Measurements from ENCODE around the gene GRIK3. TPM values are rescaled to one million over a fixed set of nuclear protein-coding genes. Genes with fewer than 3 reads are reported as not detected.
A peak's percentile ranks its signal among the peaks of the same experiment; 100 is the strongest.

The GRIK3 gene
- total RNA-seq, 1 experiment from 2014 or later = 5.5 TPM

DNA sequence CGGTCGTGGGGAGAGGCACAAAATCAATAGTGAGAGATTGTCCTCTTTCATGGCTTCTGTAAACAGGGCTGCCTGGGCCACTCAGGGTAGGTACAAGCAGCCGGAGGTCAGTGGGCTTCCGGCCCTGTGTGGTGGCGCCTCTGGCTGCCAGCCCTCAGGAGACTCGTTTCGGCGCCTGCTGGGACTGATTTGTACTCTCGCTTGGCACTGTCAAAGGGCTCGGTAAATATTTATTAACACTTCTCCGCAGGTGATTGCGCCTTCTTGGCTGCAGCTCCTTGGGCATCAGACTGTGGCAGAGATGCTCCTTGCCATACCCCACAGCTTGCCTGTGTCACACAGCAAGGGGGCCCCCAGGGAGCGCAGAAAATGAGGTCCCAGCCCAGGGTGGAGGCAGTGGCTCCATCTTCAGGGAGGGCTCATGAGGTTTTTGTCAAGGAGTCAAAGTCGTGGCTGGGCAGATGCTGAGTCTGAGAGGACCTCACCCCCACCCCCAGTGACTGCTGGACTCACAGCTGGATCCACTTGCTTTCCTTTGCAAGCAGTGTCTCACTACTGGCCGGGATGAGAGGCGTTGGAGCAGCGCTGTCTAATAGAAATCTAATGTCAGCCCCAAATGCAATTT lies 262.5 kb downstream of the GRIK3 start:
- peak; percentile 35 for DNase-seq (ENCODE audit: low spot score)
- H3K36me3 Mint-ChIP-seq = no peaks in the 10 kb centered on the region
- peaks cover 31% of the 10 kb centered on the region for H3K27me3 Mint-ChIP-seq (ENCODE audit: low read depth)
- peak overlapping the region; percentile 46; the same call in 1 of the 2 replicates for H3K27ac Mint-ChIP-seq
- H3K9me3 Mint-ChIP-seq = no peaks in the 10 kb centered on the region
- H3K4me3 Mint-ChIP-seq = peak overlapping the region; percentile 62
- ChIA-PET CTCF (interaction anchor here (0.7 to 1.3 kb wide), 3 partner anchors 52 to 256 kb away, joined by 3 to 5 read pairs (median 4); no protein-coding TSS in a partner anchor), POLR2A (no interaction called here)
- TF ChIP-seq NFATC4 (CRISPR knock-in tag; IDR thresholded peaks at IDR 0.05) (no peak), ZNF423 (CRISPR knock-in tag; IDR thresholded peaks at IDR 0.05) (peak; percentile 31; the same call in 1 of the 2 replicates)
- peaks cover 62% of the 10 kb centered on the region for H3K4me1 Mint-ChIP-seq
- peak; percentile 59 for ATAC-seq

DNA sequence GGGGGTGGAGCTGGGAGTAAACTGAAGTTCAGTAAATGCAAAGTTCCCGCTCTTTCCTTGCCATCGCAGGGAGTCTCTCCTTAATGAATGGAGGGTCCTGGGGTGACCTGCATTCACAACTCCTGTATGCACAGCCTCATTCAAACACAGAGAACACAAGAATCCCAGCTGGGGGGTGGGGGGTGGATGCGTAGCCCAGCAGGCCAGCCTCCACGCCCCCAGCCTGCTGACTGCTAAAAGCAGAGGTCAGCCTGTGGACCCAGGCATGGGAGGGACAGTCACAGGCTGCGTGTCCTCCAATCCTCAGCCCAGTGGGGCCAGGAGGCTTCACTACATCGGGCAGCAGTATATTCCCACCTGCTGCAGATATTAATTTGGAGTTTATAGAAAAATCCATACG lies 263.1 kb downstream of the GRIK3 start:
- Mint-ChIP-seq H3K27ac (peak overlapping the region; percentile 40), H3K4me1 (peaks cover 60% of the 10 kb centered on the region), H3K9me3 (no peaks in the 10 kb centered on the region), H3K4me3 (peak overlapping the region; percentile 62), H3K27me3 (ENCODE audit: low read depth) (peaks cover 31% of the 10 kb centered on the region), H3K36me3 (no peaks in the 10 kb centered on the region)
- ChIA-PET CTCF (interaction anchor here (0.6 to 1.2 kb wide), 3 partner anchors 80 to 255 kb away, joined by 3 to 4 read pairs (median 4); no protein-coding TSS in a partner anchor), POLR2A (interaction anchor here (0.6 kb wide), 1 partner anchor 32 kb away, joined by 3 read pairs; no protein-coding TSS in a partner anchor)
- no peak for TF ChIP-seq NR1H2 (CRISPR knock-in tag; IDR thresholded peaks at IDR 0.05)
- TF ChIP-seq, protein P1, sequence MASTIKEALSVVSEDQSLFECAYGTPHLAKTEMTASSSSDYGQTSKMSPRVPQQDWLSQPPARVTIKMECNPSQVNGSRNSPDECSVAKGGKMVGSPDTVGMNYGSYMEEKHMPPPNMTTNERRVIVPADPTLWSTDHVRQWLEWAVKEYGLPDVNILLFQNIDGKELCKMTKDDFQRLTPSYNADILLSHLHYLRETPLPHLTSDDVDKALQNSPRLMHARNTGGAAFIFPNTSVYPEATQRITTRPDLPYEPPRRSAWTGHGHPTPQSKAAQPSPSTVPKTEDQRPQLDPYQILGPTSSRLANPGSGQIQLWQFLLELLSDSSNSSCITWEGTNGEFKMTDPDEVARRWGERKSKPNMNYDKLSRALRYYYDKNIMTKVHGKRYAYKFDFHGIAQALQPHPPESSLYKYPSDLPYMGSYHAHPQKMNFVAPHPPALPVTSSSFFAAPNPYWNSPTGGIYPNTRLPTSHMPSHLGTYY (CRISPR knock-in tag; IDR thresholded peaks at IDR 0.05) = no peak
- TF ChIP-seq ZNF423 (CRISPR knock-in tag; IDR thresholded peaks at IDR 0.05) = peak; percentile 96
- 0 out of 2 replicates have a peak, but pooled peaks have one; percentile 39 for TF ChIP-seq ETV6 (CRISPR knock-in tag; IDR thresholded peaks at IDR 0.05)
- TF ChIP-seq MXD4 (CRISPR knock-in tag; IDR thresholded peaks at IDR 0.05; ENCODE audit: borderline replicate concordance) = no peak
- TF ChIP-seq CREB1 (CRISPR knock-in tag; IDR thresholded peaks at IDR 0.05) = no peak
- TF ChIP-seq, protein P2, sequence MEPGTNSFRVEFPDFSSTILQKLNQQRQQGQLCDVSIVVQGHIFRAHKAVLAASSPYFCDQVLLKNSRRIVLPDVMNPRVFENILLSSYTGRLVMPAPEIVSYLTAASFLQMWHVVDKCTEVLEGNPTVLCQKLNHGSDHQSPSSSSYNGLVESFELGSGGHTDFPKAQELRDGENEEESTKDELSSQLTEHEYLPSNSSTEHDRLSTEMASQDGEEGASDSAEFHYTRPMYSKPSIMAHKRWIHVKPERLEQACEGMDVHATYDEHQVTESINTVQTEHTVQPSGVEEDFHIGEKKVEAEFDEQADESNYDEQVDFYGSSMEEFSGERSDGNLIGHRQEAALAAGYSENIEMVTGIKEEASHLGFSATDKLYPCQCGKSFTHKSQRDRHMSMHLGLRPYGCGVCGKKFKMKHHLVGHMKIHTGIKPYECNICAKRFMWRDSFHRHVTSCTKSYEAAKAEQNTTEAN (CRISPR knock-in tag; IDR thresholded peaks at IDR 0.05) = no peak
- TF ChIP-seq SP1 (CRISPR knock-in tag; conservative IDR thresholded peaks at IDR 0.05) = peak; percentile 57; the same call in 1 of the 2 replicates
- TF ChIP-seq, protein P3, sequence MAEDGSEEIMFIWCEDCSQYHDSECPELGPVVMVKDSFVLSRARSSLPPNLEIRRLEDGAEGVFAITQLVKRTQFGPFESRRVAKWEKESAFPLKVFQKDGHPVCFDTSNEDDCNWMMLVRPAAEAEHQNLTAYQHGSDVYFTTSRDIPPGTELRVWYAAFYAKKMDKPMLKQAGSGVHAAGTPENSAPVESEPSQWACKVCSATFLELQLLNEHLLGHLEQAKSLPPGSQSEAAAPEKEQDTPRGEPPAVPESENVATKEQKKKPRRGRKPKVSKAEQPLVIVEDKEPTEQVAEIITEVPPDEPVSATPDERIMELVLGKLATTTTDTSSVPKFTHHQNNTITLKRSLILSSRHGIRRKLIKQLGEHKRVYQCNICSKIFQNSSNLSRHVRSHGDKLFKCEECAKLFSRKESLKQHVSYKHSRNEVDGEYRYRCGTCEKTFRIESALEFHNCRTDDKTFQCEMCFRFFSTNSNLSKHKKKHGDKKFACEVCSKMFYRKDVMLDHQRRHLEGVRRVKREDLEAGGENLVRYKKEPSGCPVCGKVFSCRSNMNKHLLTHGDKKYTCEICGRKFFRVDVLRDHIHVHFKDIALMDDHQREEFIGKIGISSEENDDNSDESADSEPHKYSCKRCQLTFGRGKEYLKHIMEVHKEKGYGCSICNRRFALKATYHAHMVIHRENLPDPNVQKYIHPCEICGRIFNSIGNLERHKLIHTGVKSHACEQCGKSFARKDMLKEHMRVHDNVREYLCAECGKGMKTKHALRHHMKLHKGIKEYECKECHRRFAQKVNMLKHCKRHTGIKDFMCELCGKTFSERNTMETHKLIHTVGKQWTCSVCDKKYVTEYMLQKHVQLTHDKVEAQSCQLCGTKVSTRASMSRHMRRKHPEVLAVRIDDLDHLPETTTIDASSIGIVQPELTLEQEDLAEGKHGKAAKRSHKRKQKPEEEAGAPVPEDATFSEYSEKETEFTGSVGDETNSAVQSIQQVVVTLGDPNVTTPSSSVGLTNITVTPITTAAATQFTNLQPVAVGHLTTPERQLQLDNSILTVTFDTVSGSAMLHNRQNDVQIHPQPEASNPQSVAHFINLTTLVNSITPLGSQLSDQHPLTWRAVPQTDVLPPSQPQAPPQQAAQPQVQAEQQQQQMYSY (CRISPR knock-in tag; IDR thresholded peaks at IDR 0.05) = no peak
- no peak for TF ChIP-seq GRHL2 (CRISPR knock-in tag; IDR thresholded peaks at IDR 0.05; ENCODE audit: insufficient replicate concordance, severe bottlenecking)
- TF ChIP-seq JAZF1 (CRISPR knock-in tag; IDR thresholded peaks at IDR 0.05) = no peak
- peak; percentile 54; the same call in 1 of the 2 replicates for TF ChIP-seq FOXK1 (CRISPR knock-in tag; IDR thresholded peaks at IDR 0.05)
- TF ChIP-seq, protein P4, sequence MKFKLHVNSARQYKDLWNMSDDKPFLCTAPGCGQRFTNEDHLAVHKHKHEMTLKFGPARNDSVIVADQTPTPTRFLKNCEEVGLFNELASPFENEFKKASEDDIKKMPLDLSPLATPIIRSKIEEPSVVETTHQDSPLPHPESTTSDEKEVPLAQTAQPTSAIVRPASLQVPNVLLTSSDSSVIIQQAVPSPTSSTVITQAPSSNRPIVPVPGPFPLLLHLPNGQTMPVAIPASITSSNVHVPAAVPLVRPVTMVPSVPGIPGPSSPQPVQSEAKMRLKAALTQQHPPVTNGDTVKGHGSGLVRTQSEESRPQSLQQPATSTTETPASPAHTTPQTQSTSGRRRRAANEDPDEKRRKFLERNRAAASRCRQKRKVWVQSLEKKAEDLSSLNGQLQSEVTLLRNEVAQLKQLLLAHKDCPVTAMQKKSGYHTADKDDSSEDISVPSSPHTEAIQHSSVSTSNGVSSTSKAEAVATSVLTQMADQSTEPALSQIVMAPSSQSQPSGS (CRISPR knock-in tag; IDR thresholded peaks at IDR 0.05; ENCODE audit: borderline replicate concordance, low read depth) = no peak
- TF ChIP-seq GTF2I (CRISPR knock-in tag; conservative IDR thresholded peaks at IDR 0.05) = no peak
- TF ChIP-seq, protein P5, sequence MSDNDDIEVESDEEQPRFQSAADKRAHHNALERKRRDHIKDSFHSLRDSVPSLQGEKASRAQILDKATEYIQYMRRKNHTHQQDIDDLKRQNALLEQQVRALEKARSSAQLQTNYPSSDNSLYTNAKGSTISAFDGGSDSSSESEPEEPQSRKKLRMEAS (CRISPR knock-in tag; IDR thresholded peaks at IDR 0.05) = no peak
- no peak for TF ChIP-seq MYBL2 (CRISPR knock-in tag; IDR thresholded peaks at IDR 0.05)
- no peak for TF ChIP-seq PRRX2 (CRISPR knock-in tag; IDR thresholded peaks at IDR 0.05)
- TF ChIP-seq ZNF232 (CRISPR knock-in tag; IDR thresholded peaks at IDR 0.05) = 0 out of 2 replicates have a peak, but pooled peaks have one; percentile 22
- no peak for TF ChIP-seq ZNF416 (CRISPR knock-in tag; IDR thresholded peaks at IDR 0.05)
- TF ChIP-seq, protein P6, sequence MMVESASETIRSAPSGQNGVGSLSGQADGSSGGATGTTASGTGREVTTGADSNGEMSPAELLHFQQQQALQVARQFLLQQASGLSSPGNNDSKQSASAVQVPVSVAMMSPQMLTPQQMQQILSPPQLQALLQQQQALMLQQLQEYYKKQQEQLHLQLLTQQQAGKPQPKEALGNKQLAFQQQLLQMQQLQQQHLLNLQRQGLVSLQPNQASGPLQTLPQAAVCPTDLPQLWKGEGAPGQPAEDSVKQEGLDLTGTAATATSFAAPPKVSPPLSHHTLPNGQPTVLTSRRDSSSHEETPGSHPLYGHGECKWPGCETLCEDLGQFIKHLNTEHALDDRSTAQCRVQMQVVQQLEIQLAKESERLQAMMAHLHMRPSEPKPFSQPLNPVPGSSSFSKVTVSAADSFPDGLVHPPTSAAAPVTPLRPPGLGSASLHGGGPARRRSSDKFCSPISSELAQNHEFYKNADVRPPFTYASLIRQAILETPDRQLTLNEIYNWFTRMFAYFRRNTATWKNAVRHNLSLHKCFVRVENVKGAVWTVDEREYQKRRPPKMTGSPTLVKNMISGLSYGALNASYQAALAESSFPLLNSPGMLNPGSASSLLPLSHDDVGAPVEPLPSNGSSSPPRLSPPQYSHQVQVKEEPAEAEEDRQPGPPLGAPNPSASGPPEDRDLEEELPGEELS (CRISPR knock-in tag; IDR thresholded peaks at IDR 0.05) = peak; percentile 65; the same call in 1 of the 2 replicates
- DNase-seq (ENCODE audit: low spot score) (peak; percentile 65), ATAC-seq (peak; percentile 71)

Measured in WTC11 (cell line).